NCI-H2029 treated with DMSO at 0.1 percent for 48 hours (cell line): ENCODE measurements around the gene ACTN4.

ENCODE experiments used
- DNase-seq: peaks from one replicate; lab custom pipeline; 2025; lab: John Stamatoyannopoulos, UW

Gene ACTN4

DNA sequence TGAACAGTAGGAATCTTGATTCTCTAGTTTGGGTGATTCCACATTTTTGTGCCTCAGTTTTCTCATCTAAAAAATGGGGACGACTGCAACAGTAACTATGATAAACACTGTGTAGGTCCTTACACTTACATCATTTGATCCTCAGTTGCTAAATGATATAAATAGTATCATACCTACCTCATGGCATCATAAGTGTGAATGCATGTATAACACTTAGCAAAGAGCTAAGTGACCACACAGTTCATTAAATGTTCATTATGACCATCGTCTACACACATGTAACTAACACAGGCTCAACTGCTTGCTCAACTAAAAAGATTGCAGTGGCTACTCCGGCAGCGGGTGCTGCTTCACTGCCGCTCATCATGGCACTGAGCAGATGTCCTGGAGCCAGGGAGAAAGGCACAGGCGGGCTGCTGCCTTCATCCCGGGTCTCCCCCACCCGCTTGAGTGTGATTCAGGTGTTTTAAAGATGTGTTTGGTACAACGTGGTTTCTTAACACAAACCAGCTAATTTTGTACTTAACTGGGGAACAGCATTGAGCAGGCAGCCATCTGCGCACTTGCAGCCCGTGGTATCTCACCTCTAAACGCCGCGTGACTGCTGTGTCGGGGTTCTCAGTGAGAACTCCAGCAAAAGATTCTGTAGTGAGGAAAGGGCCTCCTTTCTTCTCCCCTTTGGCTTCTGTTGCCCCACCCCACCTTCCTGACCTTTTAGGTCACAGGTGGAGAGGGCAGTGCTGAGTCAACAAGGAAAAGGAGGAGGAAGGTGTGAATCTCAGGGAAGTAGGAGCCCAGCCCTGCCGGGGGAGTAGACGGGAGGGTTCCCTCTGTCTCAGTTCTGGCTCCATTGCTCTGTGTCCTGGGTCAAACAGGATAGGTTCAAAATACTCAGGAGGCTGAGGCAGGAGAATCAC, 11.7 kb upstream of the ACTN4 start:
- no peak for DNase-seq

DNA sequence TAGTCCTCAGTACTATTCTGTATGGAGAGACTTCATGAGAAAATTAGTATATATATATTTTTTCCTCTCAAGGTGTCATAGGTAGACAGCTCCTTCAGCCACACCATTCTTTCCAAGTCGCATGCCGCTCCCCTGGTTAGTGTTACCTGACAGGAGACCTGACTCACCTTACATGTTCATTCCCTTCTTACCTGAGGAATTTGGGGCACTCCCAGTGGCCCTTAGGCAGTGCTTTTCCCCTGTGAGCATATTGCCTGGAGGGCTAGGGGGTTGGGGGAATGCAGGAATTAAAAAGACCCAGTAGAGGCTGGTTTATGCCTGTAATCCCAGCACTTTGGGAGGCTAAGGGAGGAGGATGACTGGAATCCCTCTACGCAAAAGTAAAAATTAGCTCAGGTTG, 9.0 kb upstream of the ACTN4 start:
- DNase-seq, result no peak

DNA sequence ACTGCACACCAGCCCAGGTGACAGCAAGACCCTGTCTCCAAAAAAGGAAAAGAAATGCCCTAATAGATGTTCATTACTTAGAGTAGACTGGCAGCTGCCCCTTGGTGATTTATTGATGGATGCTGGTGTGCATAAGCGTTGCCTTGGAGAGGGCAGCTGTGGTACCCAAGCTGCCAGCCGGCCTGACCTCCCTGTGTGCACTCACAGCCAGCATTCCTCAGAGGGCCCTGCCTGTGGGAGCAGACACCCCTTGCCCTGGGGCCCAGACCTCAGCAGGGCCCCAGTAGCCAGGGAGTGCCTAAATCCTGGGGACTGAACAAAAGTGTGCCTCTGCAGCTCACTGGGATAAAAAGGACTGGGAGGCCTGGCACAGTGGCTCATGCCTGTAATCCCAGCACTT, 7.8 kb upstream of the ACTN4 start:
- no peak for DNase-seq

DNA sequence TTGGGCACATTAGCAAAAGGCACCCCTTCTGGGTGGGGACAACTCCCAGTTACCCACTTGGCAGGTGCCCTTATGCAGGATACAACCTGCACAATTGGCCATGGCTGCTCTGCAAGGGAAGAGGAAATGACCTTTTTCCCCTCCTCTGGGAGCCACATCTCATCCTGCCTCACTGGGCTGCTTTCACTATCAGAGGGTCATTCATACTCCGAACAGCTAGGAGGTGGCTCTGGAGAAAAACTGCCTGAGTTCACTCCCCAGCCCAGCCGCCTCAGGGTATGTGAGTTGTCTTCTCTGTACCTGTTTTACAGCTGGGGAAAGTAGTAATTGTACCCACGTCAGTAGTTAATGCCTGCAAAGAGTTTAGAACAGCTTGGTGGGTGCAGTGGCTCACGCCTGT, 7.1 kb upstream of the ACTN4 start:
- no peak for DNase-seq

DNA sequence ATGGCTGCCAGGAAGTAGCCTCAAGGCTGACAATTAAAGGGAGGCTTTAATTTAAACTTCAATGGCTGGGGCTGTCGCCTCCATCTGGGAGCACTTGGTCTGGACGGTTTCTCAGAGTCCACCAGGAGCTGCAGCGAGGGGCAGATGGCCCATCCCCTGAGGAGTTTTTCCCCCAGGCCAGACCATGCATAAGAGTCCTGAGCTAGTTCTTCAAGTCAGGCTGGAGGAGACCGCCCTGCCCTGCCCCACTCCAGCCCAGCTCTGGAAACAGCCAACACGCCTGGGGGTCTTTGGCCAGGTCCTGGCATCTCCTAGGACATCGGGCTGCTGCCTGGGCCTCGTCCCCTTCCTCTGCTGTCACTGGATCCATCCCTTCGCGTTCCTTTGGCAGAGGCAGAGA, 5.3 kb upstream of the ACTN4 start:
- no peak for DNase-seq

DNA sequence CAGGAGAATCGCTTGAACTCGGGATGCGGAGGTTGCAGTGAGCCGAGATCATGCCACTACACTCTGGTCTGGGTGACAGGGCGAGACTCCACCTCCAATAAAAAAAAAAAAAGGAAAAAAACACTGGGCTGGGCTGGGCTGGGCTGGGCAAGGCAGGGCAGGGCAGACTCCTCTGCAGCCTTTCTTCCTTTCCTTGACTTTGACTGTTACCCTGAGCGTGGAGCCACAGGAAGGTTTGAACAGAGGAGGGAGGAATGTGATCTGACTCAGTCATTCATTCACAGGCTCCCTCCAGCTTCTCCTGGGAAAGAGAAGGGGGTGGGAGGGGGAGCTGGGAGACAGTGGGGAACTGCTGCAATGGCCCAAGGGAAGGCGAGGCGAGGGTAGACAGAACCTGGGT, 2.7 kb upstream of the ACTN4 start:
- no peak for DNase-seq

DNA sequence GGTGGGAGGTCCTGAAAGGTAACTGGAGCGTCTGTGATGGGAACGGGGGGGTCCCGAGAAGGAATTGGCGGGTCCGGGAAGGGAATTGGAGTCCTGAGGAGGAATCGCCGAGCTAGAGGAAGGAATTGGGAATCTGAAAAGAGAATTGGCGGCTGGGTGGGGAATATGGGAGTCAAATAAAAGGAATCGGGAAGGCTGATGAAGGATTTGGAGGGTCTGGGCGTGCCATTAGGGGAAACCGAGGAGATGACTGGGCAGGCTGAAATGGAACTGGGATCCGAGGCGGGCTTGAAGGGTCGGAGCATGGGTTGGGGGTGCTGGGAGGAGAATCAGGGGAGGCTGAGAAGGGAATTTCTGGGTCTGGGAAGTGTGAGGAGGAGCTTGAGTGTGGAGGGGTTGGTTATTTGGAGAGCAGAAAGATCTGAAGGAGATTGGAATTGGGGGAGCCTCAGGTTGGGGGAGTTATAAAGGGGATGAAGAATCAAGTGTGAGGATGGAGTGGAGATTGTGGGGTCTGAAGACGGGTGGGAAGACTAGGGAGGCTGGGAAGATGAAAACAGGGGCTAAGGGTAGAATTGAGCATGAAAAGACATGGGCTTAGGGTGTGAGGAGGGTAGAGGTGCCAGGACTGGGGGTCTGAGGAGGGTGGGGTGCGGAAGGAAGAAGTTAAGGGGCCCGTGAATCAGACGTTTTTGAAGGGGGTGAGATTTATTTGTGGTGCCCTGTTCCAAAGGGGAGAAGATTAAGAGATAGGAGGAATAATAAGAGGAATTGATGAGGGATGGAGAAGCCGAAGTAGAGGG, 718 bp downstream of the ACTN4 start:
- no peak for DNase-seq

DNA sequence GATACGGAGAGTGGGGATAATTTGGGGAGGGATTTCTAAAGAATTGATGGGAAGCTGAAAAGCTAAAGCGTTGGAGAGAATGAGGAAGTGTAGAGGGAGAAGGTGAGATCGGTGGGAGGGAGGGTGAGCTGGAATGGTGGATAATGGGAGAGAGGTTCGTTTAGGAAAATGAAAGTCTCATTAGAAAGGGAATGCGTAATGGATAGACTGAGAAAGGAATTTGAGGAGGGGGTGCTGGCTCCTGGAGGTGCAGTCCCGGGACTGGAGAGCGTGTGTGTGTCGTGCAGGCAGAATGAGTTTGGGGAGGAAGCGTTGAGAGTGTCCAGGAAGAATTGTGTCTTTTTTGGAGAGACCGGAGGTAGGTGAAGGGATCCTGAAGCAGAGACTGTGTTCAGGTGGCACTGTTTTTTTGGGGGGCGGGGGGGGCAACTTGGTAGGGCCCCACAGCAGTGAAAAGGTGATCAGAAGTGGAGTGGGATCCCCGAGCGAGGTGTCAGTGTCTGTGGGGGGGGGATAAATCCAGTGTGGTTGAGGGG, 1.4 kb downstream of the ACTN4 start:
- DNase-seq, result no peak

DNA sequence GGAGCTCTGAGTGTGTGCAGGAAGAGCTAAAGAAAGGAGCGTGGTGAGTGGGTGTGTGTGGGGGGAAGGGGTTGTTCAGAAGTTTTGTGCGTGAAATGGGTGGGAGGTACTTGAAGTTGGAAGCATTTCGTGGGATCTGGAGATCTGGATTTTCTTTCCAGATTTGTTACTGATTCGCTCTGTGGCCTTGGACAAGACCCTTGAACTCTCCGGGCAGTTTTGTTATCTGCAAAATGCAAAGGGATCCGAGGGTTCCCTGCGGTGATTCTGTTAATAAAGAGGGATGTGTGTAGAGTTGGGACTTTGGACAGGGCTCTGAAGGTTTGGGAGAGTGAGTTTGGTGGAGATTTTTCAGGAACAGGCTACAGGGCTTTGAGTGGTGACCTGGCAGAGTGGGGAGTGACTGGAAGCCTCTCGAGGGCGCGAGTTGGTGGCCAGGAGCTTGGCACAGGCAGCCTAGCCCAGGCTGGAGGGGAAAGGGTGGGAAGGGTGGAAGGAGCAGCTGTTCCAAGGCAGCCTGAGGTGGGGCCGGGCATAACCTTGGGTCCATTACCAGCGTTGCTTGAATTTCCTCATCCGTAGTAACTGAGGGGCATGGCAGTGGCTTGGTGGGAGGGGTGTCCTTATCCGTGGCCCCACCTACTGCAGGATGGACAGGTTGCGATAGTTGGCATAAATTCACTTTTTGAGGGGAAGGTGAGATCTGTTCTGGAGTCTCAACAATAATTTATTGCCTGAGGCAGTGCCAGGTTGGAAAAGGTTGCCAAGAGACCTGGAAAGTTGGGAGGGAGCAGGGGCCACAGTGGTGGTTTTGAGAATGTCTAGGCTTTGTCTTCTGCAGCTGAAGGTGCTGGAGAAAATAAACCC, 2.1 kb downstream of the ACTN4 start:
- peak; percentile 79 for DNase-seq

DNA sequence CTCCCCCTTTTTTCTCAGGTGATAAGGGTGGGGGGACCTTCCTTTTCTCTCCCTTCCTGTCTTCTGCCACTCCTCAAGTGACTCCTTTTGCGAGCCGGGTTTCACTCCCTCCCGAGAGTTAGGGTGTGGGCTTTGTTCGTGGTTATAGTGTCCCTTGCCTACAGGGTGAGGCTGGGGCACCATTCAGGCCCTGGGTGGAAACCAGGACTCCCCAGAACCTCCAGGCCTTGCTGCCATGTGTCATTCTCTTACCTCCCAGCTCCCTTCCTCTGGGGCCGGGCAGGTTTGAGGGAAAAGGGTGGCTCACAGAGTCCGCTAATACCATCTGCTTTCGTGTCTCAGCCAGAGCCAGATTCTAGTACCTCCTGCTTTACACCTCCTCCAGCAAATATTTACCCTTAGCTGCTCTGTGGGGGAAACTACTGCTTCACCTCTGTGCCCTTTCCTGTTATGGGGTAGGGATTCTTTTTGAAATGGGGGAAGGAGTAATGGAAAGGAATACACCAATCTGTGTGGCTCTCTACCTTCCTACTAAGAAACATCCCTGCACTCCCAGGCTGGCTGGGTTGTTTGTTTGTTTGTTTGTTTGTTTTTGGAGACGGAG, 2.8 kb downstream of the ACTN4 start:
- peak; percentile 37 for DNase-seq

DNA sequence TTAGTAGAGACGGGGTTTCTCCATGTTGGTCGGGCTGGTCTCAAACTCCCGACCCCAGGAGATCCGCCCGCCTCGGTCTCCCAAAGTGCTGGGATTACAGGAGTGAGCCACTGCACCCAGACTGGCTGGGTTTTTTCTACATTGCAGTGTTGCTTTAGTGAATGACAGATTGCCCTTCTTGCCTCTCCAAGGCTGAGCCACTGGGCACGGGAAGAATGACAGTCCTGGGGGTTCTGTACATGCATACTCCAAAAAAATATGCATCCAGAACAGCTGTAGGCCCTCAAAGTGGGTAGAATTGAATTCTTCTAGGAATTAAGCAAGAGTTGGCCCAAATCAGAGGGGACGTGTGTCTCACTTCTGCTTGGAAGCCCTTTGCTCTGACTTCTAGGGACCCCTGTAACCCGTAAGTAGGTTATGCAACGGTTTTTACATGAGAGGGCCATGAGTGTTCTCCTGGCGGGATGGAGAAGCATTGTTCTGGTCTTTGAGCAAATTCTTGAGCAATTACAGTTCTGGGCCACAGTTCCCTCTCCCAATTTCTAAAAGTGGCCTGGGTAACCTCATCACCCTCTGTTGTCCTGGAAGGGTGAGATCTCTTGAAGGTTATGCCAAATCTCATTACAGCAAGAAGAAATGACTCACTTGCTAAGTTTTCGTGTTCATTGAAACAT, 3.6 kb downstream of the ACTN4 start:
- DNase-seq, result no peak

DNA sequence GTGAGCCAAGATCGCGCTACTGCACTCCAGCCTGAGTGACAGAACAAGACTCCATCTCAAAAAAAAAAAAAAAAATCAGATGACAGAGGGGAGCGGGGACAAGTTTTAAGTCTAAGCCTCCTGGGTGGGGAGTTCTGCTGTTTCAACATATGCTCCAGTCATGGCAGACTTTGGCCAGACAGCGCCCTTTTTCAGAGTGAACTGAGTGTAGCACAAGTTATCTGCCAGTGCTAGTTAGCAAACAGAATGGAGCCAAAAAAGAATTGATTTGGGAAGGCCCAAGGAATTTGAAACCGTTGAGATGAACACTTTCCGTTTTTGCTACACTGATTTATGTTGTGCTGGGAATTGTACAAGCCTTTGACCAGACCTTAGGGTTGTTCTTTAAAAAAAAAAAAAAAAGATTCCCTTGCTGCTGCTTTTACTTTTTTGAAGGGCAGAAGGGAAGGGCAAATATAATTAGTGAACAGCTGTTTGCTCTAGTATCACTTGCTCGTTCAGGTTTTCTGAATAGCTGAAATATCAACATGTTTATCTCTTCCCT, 5.7 kb downstream of the ACTN4 start:
- no peak for DNase-seq

DNA sequence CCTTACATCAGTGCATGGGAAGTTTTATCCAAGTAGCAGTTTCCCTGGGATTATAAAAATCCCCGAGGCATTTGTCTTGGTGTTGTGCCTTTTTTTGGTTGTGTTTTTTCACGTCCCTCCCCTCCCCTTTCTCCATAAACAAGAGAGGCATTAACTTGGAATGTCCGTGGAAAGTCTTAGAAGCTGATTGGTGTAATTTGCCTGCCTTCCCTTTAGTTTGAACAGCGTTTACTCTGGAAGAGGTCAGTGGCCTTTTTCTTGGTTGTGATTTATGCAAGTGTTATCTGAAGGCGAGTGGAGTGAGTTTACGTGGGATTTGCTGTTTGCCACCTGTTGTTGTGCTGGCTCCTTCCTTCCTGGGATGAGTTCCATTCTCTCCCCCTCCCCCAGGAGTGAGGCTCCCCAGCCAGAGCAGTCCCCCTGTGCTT, 7.2 kb downstream of the ACTN4 start:
- no peak for DNase-seq

DNA sequence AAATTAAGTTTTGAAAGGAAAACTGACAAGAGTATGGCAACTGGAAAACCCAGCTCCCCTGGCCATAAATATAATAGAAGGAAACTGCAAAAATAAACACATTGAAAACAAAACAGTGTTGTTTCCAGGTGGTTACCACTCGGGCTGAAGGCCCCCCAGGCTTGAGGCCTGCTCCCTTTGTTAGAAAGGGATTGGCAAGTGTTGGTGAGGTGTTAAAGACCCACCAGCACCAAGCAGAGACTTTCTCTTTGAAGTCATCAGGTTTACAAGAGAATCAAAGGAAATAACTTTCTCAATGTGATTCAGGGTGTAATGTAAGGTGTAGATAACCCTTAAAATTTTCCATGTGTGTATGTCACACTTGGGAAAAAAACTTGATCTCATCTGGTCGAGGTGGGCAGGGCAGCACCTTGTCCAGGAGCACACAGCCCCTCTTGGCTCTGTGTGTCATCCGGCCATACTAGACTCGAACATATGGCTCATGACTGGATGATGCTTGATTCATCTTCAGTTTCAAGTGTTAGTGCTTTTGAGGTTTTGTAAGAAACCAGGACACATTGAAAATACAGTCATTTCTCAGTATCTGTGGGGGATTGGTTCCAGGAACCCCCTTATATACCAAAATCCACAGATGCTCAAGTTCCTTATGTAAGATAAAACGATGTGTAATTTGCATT, 7.8 kb downstream of the ACTN4 start:
- no peak for DNase-seq

DNA sequence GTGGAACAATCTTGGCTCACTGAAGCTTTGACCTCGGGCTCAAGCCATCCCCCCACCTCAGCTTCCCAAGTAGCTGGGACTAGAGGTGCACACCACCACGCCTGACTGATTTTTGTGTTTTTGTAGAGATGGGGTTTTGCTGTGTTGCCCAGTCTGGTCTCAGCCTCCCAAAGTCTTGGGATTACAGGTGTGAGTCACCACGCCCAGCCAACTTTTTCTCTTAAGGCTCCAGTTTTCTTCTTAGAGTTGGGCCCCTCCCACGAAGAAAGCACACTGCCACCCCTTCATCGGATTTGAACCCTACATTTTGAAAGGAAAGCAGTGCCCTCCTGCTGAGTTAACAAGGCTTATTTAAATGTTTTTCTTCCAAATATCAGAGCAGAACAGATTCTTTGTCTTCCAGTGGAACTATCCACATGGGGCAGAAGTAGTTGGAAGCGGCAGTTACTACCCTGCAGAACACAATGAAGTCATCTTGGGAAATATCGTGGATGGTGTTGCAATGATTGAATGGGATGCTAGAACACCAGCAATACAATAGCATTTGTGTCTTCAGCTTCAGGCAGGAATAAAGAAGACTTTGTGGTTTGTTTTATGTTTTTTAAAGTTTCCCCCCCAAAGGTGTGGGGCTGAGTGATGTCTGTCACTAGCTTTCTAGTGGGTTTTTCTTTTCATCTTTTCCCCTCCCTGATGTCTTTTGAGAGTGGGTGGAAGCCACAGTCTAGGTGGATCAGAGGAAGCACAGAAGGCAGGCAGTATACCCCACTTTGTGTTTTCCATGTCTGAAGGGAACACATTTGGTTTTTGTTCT, 8.9 kb downstream of the ACTN4 start:
- no peak for DNase-seq

DNA sequence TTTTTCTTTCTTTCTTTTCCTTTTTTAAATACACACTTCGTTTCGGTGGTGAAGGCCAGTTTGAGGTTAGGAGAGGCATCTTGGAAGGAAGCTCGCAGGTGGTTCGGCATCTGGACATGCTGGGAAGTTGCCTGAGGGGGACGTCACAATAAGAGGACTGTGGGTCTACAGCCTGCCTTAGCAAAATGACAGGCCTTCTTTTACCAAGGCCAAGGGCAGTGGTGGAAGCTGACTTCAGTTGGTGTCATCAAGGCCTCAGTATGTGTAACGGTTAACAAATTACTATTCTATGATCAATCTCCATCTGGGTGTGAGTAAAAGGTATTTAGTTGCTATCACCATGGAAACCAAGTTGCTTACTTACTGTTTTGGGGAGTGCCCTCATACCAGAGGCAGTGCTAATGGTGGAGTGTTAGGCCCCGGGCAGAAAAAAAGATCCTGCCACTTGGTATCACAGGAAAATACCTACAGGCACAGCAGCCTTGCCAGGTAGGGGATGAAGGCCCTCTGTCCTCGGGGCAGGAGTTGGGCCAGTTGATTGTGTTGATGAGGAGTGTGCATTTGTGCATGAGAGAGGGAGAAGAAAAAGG, 10.3 kb downstream of the ACTN4 start:
- no peak for DNase-seq

DNA sequence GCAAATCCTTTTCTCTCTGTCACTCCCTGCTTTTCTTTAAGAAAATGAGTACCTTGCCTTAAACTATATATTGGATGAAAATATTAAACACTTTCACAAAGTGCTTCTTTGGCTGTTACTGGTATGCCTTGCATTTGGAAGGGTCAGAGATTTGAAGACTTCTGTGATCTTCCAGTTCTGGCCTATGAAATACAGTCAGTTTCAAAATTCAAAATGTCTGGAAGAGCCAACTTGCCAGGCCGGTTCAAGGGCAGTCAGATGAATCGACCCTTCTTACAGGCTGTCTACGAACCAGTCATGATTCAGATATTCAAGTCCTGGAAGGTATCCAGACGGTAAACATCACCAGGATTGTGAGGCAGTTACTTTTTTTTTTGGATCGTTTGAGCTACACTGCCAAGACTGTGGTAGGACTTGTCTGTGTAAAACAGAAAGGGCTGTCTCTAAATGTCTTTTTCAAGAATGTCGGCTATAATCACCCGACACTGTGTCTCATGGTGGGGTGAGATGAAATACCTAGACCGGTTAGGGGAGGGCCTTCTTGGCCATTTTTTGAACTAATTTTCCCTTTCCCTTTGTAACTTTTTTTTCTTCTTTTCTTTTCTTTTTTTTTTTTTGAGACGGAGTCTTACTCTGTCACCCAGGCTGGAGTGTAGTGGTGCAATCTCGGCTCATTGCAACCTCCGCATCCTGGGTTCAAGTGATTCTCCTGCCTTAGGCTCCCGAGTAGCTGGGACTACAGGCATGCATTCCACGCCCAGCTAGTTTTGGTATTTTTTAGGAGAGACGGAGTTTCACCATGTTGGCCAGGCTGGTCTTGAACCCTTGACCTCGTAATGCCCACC, 11.2 kb downstream of the ACTN4 start:
- DNase-seq, result peak; percentile 96

DNA sequence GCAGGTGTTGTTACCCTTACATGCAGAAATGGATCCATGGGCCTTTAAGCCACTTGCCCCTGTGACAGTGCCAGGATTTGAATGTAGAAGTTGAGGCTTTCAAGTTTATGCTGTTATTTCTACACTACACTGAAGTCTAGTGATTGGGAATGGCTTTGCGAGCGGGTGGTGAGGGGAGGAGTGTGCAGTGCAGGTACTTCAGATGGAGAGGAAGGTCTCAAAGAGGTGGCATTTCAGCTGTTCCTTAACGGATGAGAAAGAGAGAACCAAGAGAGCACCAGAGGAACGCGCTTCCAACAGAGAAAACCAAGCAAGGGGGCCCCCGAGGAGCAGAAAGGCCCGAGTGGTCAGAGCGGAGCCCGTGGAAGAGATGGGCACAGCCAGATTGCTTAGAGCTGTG, 13.3 kb downstream of the ACTN4 start:
- DNase-seq, result no peak
